Colonic mucosa (tissue), 4 donors: ENCODE results near the gene PACSIN2. TPM values are rescaled to one million over a fixed set of nuclear protein-coding genes. Genes with fewer than 3 reads are reported as not detected.
"Not testable (repeated sequence)": the region's sequence is repeated elsewhere in the genome, so short reads cannot be mapped to it uniquely, and the experiment has no call there.

ENCODE experiments used
- DNase-seq: peaks from one replicate; pipeline ENCODE4 v3.0.0-alpha.2; 2020
- H3K27ac ChIP-seq: fragments of 200-600 bp; one replicate; pipeline ENCODE4 v1.8.0; 2021
- H3K27me3 ChIP-seq: fragments of 200-600 bp; one replicate; pipeline ENCODE4 v1.8.0; 2021
- H3K36me3 ChIP-seq: fragments of 200-600 bp; one replicate; pipeline ENCODE4 v1.8.0; 2021
- H3K4me1 ChIP-seq: fragments of 200-600 bp; one replicate; pipeline ENCODE4 v1.8.0; 2021; ENCODE audit warnings: mild to moderate bottlenecking
- H3K4me3 ChIP-seq: fragments of 200-600 bp; one replicate; pipeline ENCODE4 v1.8.0; 2021
- H3K9ac ChIP-seq, 2 donors: one replicate each; pipeline ENCODE4 v1.7.0; 2013; ENCODE audit warnings: control low read depth in 2 of 2, low read depth in 2 of 2, low read length in 2 of 2
- H3K9me3 ChIP-seq: fragments of 200-600 bp; one replicate; pipeline ENCODE4 v1.8.0; 2021
- intact Hi-C: fragments of 100-400 bp; cut with DNase I; formaldehyde crosslinking; loops from one replicate; pipeline ENCODE4 v1.14.1; 2022
- total RNA-seq, 2 donors: library from RNA; stranded (reverse); fragmentation: NEBNext Ultra II Directional in 1 of 2; extraction: Animal tissue kit (Norgen Biotek cat#: 25700) in 1 of 2; gene quantifications; one replicate each; pipeline ENCODE4 v1.2.1, GENCODE V29; 2021
- TF ChIP-seq, protein P1 (sequence below): fragments of 200-600 bp; IDR thresholded peaks from one replicate; pipeline ENCODE4 v1.8.0; 2022; ENCODE audit warnings: antibody characterized with exemption, mild to moderate bottlenecking
- donor health status: healthy.
- donor health status: DM: no; HTN: no; CAD: no.
- donor health status: DM: no; HTN: no; CAD: no.

PACSIN2 gene
- total RNA-seq, 2 donors from 2014 or later, result 143 to 160 TPM

DNA sequence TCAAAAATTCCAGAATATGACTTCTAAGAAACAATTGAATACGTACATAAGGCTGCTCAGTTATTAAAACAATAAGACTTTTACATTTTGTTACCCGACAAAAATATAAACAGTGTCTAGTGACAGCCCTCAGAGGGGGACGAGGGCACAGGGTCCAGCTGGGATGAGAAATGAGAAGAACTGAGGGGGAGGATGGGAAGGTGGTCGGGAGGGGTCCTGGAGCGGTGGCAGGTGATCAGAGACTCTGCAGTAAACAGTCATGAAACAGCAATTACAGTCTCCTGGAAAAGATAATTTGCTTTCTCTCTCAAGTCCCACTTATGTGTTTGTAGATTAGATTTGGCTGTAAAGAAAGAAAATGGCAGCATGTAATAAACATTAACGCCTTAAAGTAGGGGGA, 56.0 kb downstream of the PACSIN2 start:
- peaks cover 23% of the 10 kb centered on the region for H3K4me1 ChIP-seq
- no peaks in the 10 kb centered on the region for H3K27me3 ChIP-seq
- no peak for DNase-seq
- intact Hi-C loops, result no loop called here
- TF ChIP-seq, protein P1, sequence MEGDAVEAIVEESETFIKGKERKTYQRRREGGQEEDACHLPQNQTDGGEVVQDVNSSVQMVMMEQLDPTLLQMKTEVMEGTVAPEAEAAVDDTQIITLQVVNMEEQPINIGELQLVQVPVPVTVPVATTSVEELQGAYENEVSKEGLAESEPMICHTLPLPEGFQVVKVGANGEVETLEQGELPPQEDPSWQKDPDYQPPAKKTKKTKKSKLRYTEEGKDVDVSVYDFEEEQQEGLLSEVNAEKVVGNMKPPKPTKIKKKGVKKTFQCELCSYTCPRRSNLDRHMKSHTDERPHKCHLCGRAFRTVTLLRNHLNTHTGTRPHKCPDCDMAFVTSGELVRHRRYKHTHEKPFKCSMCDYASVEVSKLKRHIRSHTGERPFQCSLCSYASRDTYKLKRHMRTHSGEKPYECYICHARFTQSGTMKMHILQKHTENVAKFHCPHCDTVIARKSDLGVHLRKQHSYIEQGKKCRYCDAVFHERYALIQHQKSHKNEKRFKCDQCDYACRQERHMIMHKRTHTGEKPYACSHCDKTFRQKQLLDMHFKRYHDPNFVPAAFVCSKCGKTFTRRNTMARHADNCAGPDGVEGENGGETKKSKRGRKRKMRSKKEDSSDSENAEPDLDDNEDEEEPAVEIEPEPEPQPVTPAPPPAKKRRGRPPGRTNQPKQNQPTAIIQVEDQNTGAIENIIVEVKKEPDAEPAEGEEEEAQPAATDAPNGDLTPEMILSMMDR, result no peak
- H3K36me3 ChIP-seq, result no peaks in the 10 kb centered on the region
- H3K4me3 ChIP-seq, result no peak overlapping the region
- H3K9ac ChIP-seq, result peak overlapping the region in 1 of 2 donors; percentile 41
- no peaks in the 10 kb centered on the region for H3K9me3 ChIP-seq
- H3K27ac ChIP-seq, result no peak overlapping the region

DNA sequence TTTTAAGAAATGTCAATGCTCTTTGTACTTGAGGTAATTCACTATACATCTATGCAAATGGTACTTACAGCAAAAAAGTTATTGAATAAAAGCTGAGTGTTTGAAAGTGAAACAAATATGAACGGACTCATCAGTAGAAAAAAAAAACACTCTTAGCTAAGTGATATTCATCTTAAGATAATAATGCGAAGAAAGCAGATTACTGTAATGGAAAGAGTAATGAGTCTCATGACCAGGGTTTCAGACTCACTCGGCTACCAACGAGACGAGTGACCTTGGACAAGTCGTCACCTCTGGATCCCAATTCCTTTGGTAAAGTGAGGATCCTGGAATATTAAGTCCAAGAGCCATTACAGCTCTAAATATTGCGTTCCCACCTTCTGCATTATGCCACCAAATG, 57.0 kb downstream of the PACSIN2 start:
- intact Hi-C loops, result no loop called here
- Histone ChIP-seq H3K9ac (no peak overlapping the region), H3K27ac (no peak overlapping the region), H3K4me1 (peaks cover 24% of the 10 kb centered on the region), H3K4me3 (no peak overlapping the region), H3K27me3 (no peaks in the 10 kb centered on the region), H3K9me3 (no peaks in the 10 kb centered on the region), H3K36me3 (no peaks in the 10 kb centered on the region)
- DNase-seq, result no peak
- TF ChIP-seq, protein P1, result no peak

DNA sequence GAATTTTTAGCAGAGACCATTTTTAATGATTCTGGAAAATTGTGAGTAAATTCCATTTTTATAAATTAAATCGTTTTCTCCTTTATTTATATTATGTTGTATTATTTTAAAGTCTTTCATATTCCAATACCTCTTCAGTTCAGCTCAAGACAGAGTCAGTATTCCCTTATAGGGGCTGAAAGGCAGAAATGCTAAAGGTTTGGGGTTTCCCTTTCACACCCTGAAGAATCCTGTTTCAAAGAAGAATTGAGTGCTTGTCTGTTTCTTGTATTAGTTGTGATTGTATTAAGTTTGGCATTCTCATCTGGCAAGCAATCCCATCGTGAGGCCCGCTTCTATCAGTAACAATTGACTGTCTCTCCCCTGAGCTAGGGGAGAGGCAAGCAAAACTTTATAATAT, 57.4 kb downstream of the PACSIN2 start:
- Histone ChIP-seq H3K9ac (no peak overlapping the region), H3K9me3 (no peaks in the 10 kb centered on the region), H3K4me3 (no peak overlapping the region), H3K4me1 (peaks cover 24% of the 10 kb centered on the region), H3K36me3 (no peaks in the 10 kb centered on the region), H3K27me3 (no peaks in the 10 kb centered on the region), H3K27ac (no peak overlapping the region)
- no peak for DNase-seq
- TF ChIP-seq, protein P1, result no peak
- intact Hi-C loops, result no loop called here

DNA sequence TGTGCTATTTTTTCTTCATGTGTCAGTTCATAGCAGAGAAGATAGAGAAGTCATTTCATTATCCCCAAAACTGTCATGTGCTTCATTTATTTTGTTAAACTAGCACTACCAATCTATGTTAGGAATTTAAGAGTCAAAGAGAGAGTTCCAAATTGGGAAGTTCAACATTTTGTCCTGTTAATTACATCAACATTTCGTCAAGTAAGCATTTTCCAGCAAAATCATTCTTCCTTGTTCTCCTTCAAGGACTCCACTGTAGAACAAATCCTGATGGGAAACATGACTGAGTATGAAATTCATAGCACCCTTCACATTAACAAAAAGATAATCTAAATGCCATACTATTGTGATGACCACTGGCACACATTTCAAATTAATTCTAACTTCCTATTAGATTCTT, 59.1 kb downstream of the PACSIN2 start:
- Histone ChIP-seq H3K4me1 (peaks cover 14% of the 10 kb centered on the region), H3K4me3 (no peak overlapping the region), H3K9me3 (no peaks in the 10 kb centered on the region), H3K27ac (no peak overlapping the region), H3K9ac (no peak overlapping the region), H3K27me3 (no peaks in the 10 kb centered on the region), H3K36me3 (no peaks in the 10 kb centered on the region)
- DNase-seq, result no peak
- intact Hi-C loops, result no loop called here
- TF ChIP-seq, protein P1, result no peak

DNA sequence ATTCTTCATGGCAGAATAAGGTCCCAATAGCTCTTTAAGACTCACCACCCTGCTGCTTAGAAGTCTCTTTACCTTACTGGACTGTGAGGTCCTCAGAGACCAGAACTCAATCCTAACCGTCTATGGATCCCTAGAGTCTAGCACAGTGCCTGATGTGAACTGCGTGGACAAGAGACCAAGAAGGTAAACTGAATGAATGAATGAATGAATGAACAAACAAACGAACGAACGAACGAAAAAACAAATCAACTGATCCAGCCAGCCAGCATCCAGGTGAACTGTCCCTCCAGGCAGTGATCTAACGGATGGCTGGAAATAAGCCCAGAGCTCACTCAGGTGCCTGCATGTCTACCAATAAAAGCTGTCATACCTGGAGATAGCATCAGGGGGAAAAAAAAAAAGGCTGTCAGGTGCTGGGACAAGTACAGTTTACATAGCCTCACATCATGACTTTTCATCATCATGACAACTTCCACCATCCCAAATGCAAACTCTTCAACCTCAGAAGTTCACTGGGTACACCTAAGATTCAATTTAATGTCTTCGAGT, 59.8 kb downstream of the PACSIN2 start:
- H3K27ac ChIP-seq, result no peak overlapping the region
- peaks cover 10% of the 10 kb centered on the region for H3K4me1 ChIP-seq
- no peaks in the 10 kb centered on the region for H3K27me3 ChIP-seq
- no peak overlapping the region for H3K4me3 ChIP-seq
- TF ChIP-seq, protein P1, result no peak
- no peak for DNase-seq
- H3K9ac ChIP-seq, result no peak overlapping the region
- intact Hi-C loops, result no loop called here
- H3K9me3 ChIP-seq, result no peaks in the 10 kb centered on the region
- no peaks in the 10 kb centered on the region for H3K36me3 ChIP-seq

DNA sequence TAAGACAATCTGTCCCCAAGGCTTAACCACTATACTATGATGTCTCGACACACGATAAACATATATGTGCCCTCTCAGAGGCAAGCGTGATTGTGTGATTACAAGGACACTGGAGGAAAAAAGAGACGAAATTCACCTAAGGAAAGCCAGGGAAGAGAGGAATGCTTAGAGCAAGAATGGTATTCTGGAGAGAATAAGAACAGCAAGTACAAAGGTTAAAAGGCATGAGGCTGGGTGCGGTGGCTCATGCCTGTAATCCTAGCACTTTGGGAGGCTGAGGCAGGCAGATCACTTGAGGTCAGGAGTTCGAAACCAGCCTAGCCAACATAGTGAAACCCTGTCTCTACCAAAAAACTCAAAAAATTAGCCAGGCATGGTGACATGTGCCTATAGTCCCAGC, 61.2 kb downstream of the PACSIN2 start:
- H3K36me3 ChIP-seq, H3K4me1 ChIP-seq, DNase-seq, H3K9ac ChIP-seq, H3K9me3 ChIP-seq, H3K27ac ChIP-seq, intact Hi-C loops, H3K27me3 ChIP-seq, H3K4me3 ChIP-seq: not testable (repeated sequence)
